ENCODE results near the gene SARDH. TPM values are rescaled to one million over a fixed set of nuclear protein-coding genes. Genes with fewer than 3 reads are reported as not detected.

The SARDH gene
- total RNA-seq, 2 donors from 2014 or later, result 8.4 to 11.2 TPM

GRCh38 chr9:133647148-133647547 lies 91.0 kb downstream of the SARDH start:
- Histone ChIP-seq H3K27me3 (ENCODE audit: control insufficient read depth, insufficient read depth, low read length, poor library complexity, severe bottlenecking) (no peaks in the 10 kb centered on the region), H3K27ac (ENCODE audit: low read depth, low read length) (no peak overlapping the region), H3K9ac (ENCODE audit: extremely low read depth, low read length, poor library complexity, severe bottlenecking) (no peak overlapping the region), H3K36me3 (ENCODE audit: control insufficient read depth, insufficient read depth, low read length) (no peaks in the 10 kb centered on the region), H3K4me1 (ENCODE audit: control insufficient read depth, insufficient read depth, low read length) (no peaks in the 10 kb centered on the region), H3K9me3 (ENCODE audit: control insufficient read depth, low read length) (no peaks in the 10 kb centered on the region), H3K4me3 (ENCODE audit: low read length) (no peak overlapping the region)
- no peak for DNase-seq
- Mint-ChIP-seq H3K9me3 (no peaks in the 10 kb centered on the region), H3K36me3 (ENCODE audit: low read depth) (no peaks in the 10 kb centered on the region), H3K27ac (no peak overlapping the region), H3K4me1 (no peaks in the 10 kb centered on the region), H3K27me3 (ENCODE audit: insufficient read depth) (no peaks in the 10 kb centered on the region), H3K4me3 (no peak overlapping the region)
- no peak for TF ChIP-seq CTCF (conservative IDR thresholded peaks at IDR 0.05)
- 89 to 91% methylated on average over 7 of the region's 7 CpGs for WGBS, 2 experiments (ENCODE audit: insufficient coverage in 1 of 2, insufficient read length in 1 of 2)

- TF ChIP-seq CTCF (conservative IDR thresholded peaks at IDR 0.05), result no peak
- Histone ChIP-seq H3K27me3 (ENCODE audit: control insufficient read depth, insufficient read depth, low read length, poor library complexity, severe bottlenecking) (no peaks in the 10 kb centered on the region), H3K9me3 (ENCODE audit: control insufficient read depth, low read length) (no peaks in the 10 kb centered on the region), H3K4me1 (ENCODE audit: control insufficient read depth, insufficient read depth, low read length) (no peaks in the 10 kb centered on the region), H3K36me3 (ENCODE audit: control insufficient read depth, insufficient read depth, low read length) (no peaks in the 10 kb centered on the region), H3K27ac (ENCODE audit: low read depth, low read length) (no peak overlapping the region), H3K4me3 (ENCODE audit: low read length) (no peak overlapping the region), H3K9ac (ENCODE audit: extremely low read depth, low read length, poor library complexity, severe bottlenecking) (no peak overlapping the region)
- 81 to 89% methylated on average over 6 to 10 of the region's 10 CpGs for WGBS, 2 experiments (ENCODE audit: insufficient coverage in 1 of 2, insufficient read length in 1 of 2)
- H3K36me3 Mint-ChIP-seq (ENCODE audit: low read depth), result no peaks in the 10 kb centered on the region
- no peak overlapping the region for H3K27ac Mint-ChIP-seq
- H3K27me3 Mint-ChIP-seq (ENCODE audit: insufficient read depth), result no peaks in the 10 kb centered on the region
- H3K4me3 Mint-ChIP-seq, result no peak overlapping the region
- no peak for DNase-seq
- H3K9me3 Mint-ChIP-seq, result no peaks in the 10 kb centered on the region
- no peaks in the 10 kb centered on the region for H3K4me1 Mint-ChIP-seq
Measured at GRCh38 chr9:133645021-133645765, 93.0 kb downstream of the SARDH start.

GRCh38 chr9:133643978-133644760 lies 94.0 kb downstream of the SARDH start:
- H3K27ac Mint-ChIP-seq, result peak overlapping the region; percentile 30

More at GRCh38 chr9:133643978-133644760, 94.0 kb downstream of the SARDH start:
- Mint-ChIP-seq H3K4me3 (no peak overlapping the region), H3K27me3 (ENCODE audit: insufficient read depth) (no peaks in the 10 kb centered on the region), H3K36me3 (ENCODE audit: low read depth) (no peaks in the 10 kb centered on the region), H3K9me3 (no peaks in the 10 kb centered on the region), H3K4me1 (no peaks in the 10 kb centered on the region)
- Histone ChIP-seq H3K27ac (ENCODE audit: low read depth, low read length) (no peak overlapping the region), H3K4me3 (ENCODE audit: low read length) (no peak overlapping the region), H3K36me3 (ENCODE audit: control insufficient read depth, insufficient read depth, low read length) (no peaks in the 10 kb centered on the region), H3K27me3 (ENCODE audit: control insufficient read depth, insufficient read depth, low read length, poor library complexity, severe bottlenecking) (no peaks in the 10 kb centered on the region), H3K9ac (ENCODE audit: extremely low read depth, low read length, poor library complexity, severe bottlenecking) (no peak overlapping the region), H3K9me3 (ENCODE audit: control insufficient read depth, low read length) (no peaks in the 10 kb centered on the region), H3K4me1 (ENCODE audit: control insufficient read depth, insufficient read depth, low read length) (no peaks in the 10 kb centered on the region)
- DNase-seq, result no peak
- 85 to 87% methylated on average over 9 to 23 of the region's 23 CpGs for WGBS, 2 experiments (ENCODE audit: insufficient coverage in 1 of 2, insufficient read length in 1 of 2)
- TF ChIP-seq CTCF (conservative IDR thresholded peaks at IDR 0.05), result no peak

Data from endodermal cell (in vitro differentiated cells).